Gastrocnemius medialis (tissue), 4 donors: ENCODE measurements around the gene PRICKLE1.

Source experiments
- CTCF ChIP-seq, 5 experiments: fragments of 450-650 bp in 3 of 5; fragments of 200-600 bp in 2 of 5; sonication (generic) in 2 of 5; IDR thresholded peaks in 4 of 5; conservative IDR thresholded peaks in 1 of 5; 1 replicate in 4 of 5; 2 replicates in 1 of 5; pipeline ENCODE4 v1.5.1; 2016 to 2019; ENCODE audit warnings: antibody characterized with exemption in 5 of 5, mild to moderate bottlenecking in 3 of 5, moderate library complexity in 3 of 5
- POLR2A ChIP-seq, 2 donors: fragments of 450-650 bp; IDR thresholded peaks; one replicate each; pipeline ENCODE4 v1.6.1; 2017; ENCODE audit warnings: antibody characterized with exemption in 2 of 2, mild to moderate bottlenecking in 2 of 2, moderate library complexity in 2 of 2

DNA sequence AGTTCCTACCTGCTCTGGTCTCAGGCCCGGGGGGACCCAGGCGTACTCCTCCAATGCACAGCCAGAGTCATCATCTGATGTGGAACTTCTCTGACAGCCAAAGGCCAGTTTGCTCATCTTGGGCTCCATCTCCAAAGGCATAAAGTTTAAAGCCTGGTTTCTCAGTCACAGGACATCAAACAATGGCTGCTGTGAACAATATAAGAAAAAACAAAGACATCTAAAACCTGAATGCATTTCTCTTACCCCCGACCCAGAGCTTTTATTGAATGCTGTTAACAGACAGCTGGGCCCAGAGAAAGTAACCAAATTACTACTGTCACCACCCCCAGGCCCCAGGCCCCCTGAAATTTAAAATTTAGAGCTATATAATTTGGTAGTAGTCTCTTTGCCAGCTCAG, 117.2 kb downstream of the PRICKLE1 start:
- TF ChIP-seq POLR2A (IDR thresholded peaks at IDR 0.05) (no peak), CTCF (IDR thresholded peaks at IDR 0.05 in 4 of 5, conservative IDR thresholded peaks at IDR 0.05 in 1 of 5) (no peak)
